HEK293 (cell line): Measurements from ENCODE around the gene IDH3B.
A peak's percentile ranks its signal among the peaks of the same experiment; 100 is the strongest.

Experiments used
- CTCF ChIA-PET: fragments of 350-600 bp; formaldehyde crosslinking; extraction: SDS; loops from one replicate; lab custom pipeline; 2021; ENCODE audit warnings: antibody characterized with exemption; lab: Yijun Ruan, JAX
- POLR2A ChIA-PET: fragments of 300-600 bp; formaldehyde crosslinking; extraction: SDS; loops from one replicate; lab custom pipeline; 2020; ENCODE audit warnings: antibody characterized with exemption, inconsistent platforms; lab: Yijun Ruan, JAX
- H3K27ac ChIP-seq: fragments of 200-500 bp; sonication (Bioruptor generic); 2 replicates; pipeline ENCODE4 v1.5.1; 2014; ENCODE audit warnings: low read depth, low read length, control low read depth, inconsistent platforms; ENCODE audit errors: extremely low read depth
- H3K36me3 ChIP-seq, 2 experiments: fragments of 200-500 bp in 1 of 2; sonication (Bioruptor generic) in 1 of 2; 1 replicate in 1 of 2; 2 replicates in 1 of 2; pipeline ENCODE4 v1.5.1; 2014 to 2017; ENCODE audit warnings: inconsistent platforms in 2 of 2, low read length in 2 of 2; ENCODE audit not compliant: control insufficient read depth in 2 of 2, insufficient read depth in 1 of 2
- H3K4me1 ChIP-seq: fragments of 200-500 bp; sonication (Bioruptor generic); 2 replicates; pipeline ENCODE4 v1.5.1; 2014; ENCODE audit warnings: mild to moderate bottlenecking, low read length, inconsistent platforms; ENCODE audit not compliant: control insufficient read depth, insufficient read depth
- H3K4me3 ChIP-seq: 2 replicates; pipeline ENCODE4 v1.5.1; 2011; ENCODE audit warnings: low read depth, mild to moderate bottlenecking, control low read depth, low read length, moderate library complexity
- H3K9me3 ChIP-seq: fragments of 200-500 bp; sonication (Bioruptor generic); 2 replicates; pipeline ENCODE4 v1.5.1; 2014; ENCODE audit warnings: low read depth, low read length, inconsistent platforms; ENCODE audit not compliant: control insufficient read depth, insufficient read depth
- BCL11A ChIP-seq: fragments of 450-650 bp; formaldehyde crosslinking; IDR thresholded peaks from 2 replicates; pipeline ENCODE4 v1.5.1; 2016; ENCODE audit warnings: low read depth, missing biosample characterization, missing genetic modification characterization
- EGR2 ChIP-seq: fragments of 450-650 bp; formaldehyde crosslinking; IDR thresholded peaks from 2 replicates; pipeline ENCODE4 v1.5.1; 2016; ENCODE audit warnings: low read depth, missing biosample characterization, missing genetic modification characterization
- GLI2 ChIP-seq: fragments of 450-650 bp; formaldehyde crosslinking; IDR thresholded peaks from 2 replicates; pipeline ENCODE4; 2017; ENCODE audit warnings: missing biosample characterization, missing genetic modification characterization, low read depth, borderline replicate concordance
- GLIS1 ChIP-seq: fragments of 450-650 bp; formaldehyde crosslinking; IDR thresholded peaks from 2 replicates; pipeline ENCODE4 v1.5.1; 2016; ENCODE audit warnings: missing biosample characterization, missing genetic modification characterization
- GLIS2 ChIP-seq: fragments of 450-650 bp; formaldehyde crosslinking; IDR thresholded peaks from 2 replicates; pipeline ENCODE4 v1.5.1; 2016; ENCODE audit warnings: missing biosample characterization, missing genetic modification characterization
- MYNN ChIP-seq: fragments of 450-650 bp; formaldehyde crosslinking; IDR thresholded peaks from 2 replicates; pipeline ENCODE4 v1.5.1; 2016; ENCODE audit warnings: missing biosample characterization, missing genetic modification characterization, borderline replicate concordance
- MZF1 ChIP-seq: fragments of 450-650 bp; formaldehyde crosslinking; IDR thresholded peaks from 2 replicates; pipeline ENCODE4 v1.5.1; 2017; ENCODE audit warnings: missing biosample characterization, missing genetic modification characterization, borderline replicate concordance
- OSR2 ChIP-seq: fragments of 450-650 bp; formaldehyde crosslinking; IDR thresholded peaks from 2 replicates; pipeline ENCODE4 v1.5.1; 2016; ENCODE audit warnings: missing biosample characterization, missing genetic modification characterization
- OVOL3 ChIP-seq: fragments of 450-650 bp; formaldehyde crosslinking; IDR thresholded peaks from 2 replicates; pipeline ENCODE4 v1.5.1; 2016; ENCODE audit warnings: missing biosample characterization, missing genetic modification characterization
- SALL2 ChIP-seq: fragments of 450-650 bp; formaldehyde crosslinking; IDR thresholded peaks from 2 replicates; pipeline ENCODE4 v1.5.0; 2017; ENCODE audit warnings: missing biosample characterization, mild to moderate bottlenecking, missing genetic modification characterization, borderline replicate concordance
- SP3 ChIP-seq: fragments of 450-650 bp; formaldehyde crosslinking; IDR thresholded peaks from 2 replicates; pipeline ENCODE4 v1.5.1; 2016; ENCODE audit warnings: missing biosample characterization, missing genetic modification characterization
- SP7 ChIP-seq: fragments of 450-650 bp; formaldehyde crosslinking; IDR thresholded peaks from 2 replicates; pipeline ENCODE4 v1.5.1; 2016; ENCODE audit warnings: missing biosample characterization, missing genetic modification characterization
- ZFHX2 ChIP-seq: fragments of 450-650 bp; formaldehyde crosslinking; conservative IDR thresholded peaks from 2 replicates; pipeline ENCODE4 v1.5.1; 2016; ENCODE audit warnings: missing biosample characterization, missing genetic modification characterization
- ZIC2 ChIP-seq: fragments of 450-650 bp; formaldehyde crosslinking; IDR thresholded peaks from 2 replicates; pipeline ENCODE4 v1.5.1; 2016; ENCODE audit warnings: missing biosample characterization, missing genetic modification characterization
- ZNF221 ChIP-seq: fragments of 450-650 bp; formaldehyde crosslinking; IDR thresholded peaks from 2 replicates; pipeline ENCODE4 v1.5.1; 2017; ENCODE audit warnings: missing biosample characterization, missing genetic modification characterization, borderline replicate concordance
- ZNF223 ChIP-seq: fragments of 450-650 bp; formaldehyde crosslinking; IDR thresholded peaks from 2 replicates; pipeline ENCODE4 v1.5.1; 2016; ENCODE audit warnings: missing biosample characterization, missing genetic modification characterization
- ZNF37A ChIP-seq: fragments of 450-650 bp; IDR thresholded peaks from 2 replicates; pipeline ENCODE4 v1.5.1; 2018; ENCODE audit warnings: missing biosample characterization, missing genetic modification characterization
- ZNF404 ChIP-seq: fragments of 450-650 bp; formaldehyde crosslinking; IDR thresholded peaks from 2 replicates; pipeline ENCODE4 v1.5.1; 2017; ENCODE audit warnings: missing biosample characterization, missing genetic modification characterization
- ZNF501 ChIP-seq: fragments of 450-650 bp; formaldehyde crosslinking; IDR thresholded peaks from 2 replicates; pipeline ENCODE4 v1.5.1; 2016; ENCODE audit warnings: missing biosample characterization, missing genetic modification characterization
- ZNF558 ChIP-seq: fragments of 450-650 bp; formaldehyde crosslinking; IDR thresholded peaks from 2 replicates; pipeline ENCODE4 v1.5.1; 2016; ENCODE audit warnings: missing biosample characterization, missing genetic modification characterization
- TF ChIP-seq, protein P1 (sequence below): fragments of 450-650 bp; formaldehyde crosslinking; IDR thresholded peaks from 2 replicates; pipeline ENCODE4 v1.5.1; 2016; ENCODE audit warnings: missing biosample characterization, missing genetic modification characterization
- TF ChIP-seq, protein P2 (sequence below): fragments of 450-650 bp; formaldehyde crosslinking; IDR thresholded peaks from 2 replicates; pipeline ENCODE4 v1.5.1; 2017; ENCODE audit warnings: missing biosample characterization, missing genetic modification characterization

Gene IDH3B

DNA sequence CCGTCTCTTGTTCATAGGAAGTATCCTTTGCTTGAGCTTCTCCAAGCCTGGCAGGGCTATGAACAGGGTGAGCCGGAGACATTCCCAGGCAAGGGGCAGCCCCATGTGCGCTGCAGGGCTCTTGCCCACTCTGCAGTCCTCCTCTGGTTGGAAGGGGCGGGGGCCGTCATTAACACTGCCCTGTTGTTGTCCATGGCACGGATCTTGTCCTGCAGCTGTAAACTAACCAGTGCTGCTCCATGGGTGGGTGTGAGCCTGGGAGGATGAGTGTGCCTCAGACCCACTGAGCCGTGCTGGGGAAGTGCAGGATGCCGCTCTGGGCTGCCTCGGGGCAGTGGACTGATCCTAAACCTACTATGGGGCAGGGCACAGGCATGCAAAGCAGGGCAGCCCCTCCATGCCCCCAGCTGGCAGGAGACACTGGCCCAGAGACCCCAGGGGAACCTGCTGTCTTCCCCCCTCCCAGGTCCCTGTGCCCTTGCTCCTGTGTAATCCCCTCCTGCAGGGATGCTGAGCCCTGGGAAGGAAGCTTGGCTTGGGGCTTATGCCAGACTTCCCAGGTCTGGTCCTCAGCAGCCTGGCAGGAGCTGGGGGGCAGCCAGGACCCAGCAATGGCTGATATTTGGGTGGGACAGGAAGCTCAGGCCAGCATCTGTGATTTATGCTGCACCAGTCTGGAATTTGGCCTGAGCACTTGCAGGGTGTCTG is 37.1 kb upstream of the IDH3B start:
- ChIA-PET CTCF (interaction anchor here (0.5 to 1.8 kb wide), 5 partner anchors 10 to 189 kb away, joined by 3 to 10 read pairs (median 6); no protein-coding TSS in a partner anchor), POLR2A (interaction anchor here (0.6 kb wide), 1 partner anchor 454 kb away, joined by 4 read pairs; no protein-coding TSS in a partner anchor)
- H3K4me3 ChIP-seq, result no peak overlapping the region
- peaks cover 0 to 3% of the 10 kb centered on the region in 2 experiments; a peak in 1 of 3 replicates for H3K36me3 ChIP-seq
- no peaks in the 10 kb centered on the region for H3K4me1 ChIP-seq
- H3K27ac ChIP-seq, result no peak overlapping the region
- TF ChIP-seq SP3 (no peak), ZFHX2 (tag by site-specific recombination) (0 out of 2 replicates have a peak, but pooled peaks have one; percentile 5), SP7 (tag by site-specific recombination) (no peak), BCL11A (no peak), EGR2 (0 out of 2 replicates have a peak, but pooled peaks have one; percentile 14), GLIS2 (tag by site-specific recombination) (no peak), GLIS1 (peak; percentile 23; the same call in 1 of the 2 replicates), ZIC2 (peak; percentile 60), GLI2 (tag by site-specific recombination) (no peak)
- no peaks in the 10 kb centered on the region for H3K9me3 ChIP-seq

DNA sequence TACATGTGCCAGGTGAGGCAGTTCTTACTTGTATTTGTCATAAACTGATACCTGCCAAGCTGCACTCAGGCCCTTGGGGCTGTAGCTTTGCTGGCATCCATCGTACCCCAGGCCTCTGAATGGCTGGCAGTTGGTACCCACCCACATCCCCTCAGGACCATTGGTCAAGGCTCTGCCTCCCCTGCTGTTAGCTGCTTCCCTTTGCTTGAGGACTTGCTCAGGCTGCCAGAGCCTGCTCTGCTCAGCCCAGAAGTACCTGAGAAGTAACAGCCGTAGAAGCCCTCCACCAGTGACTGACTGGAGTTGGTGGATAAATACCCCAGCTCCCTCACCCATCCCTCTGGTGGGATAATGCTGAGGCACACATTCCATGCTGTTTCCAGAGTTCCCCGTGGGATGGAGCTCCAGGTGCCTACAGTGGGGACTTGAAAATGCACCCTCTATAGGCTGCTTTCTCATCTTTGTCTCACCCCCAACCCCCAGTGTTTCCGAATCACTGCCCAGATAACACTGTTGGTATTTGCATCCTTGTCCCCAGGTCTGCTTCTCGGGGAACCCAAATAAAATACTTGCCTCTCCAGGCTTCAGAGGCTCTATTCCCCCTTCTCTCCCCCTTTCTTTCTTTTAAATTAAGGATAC is 35.9 kb upstream of the IDH3B start:
- Histone ChIP-seq H3K9me3 (no peaks in the 10 kb centered on the region), H3K4me3 (no peak overlapping the region), H3K27ac (no peak overlapping the region), H3K36me3 (peaks cover 0 to 3% of the 10 kb centered on the region in 2 experiments; a peak in 1 of 3 replicates), H3K4me1 (peaks cover 2% of the 10 kb centered on the region; the same call in 1 of the 2 replicates)
- ChIA-PET POLR2A (interaction anchor here (1.0 kb wide), 1 partner anchor 48 kb away, joined by 3 read pairs; no protein-coding TSS in a partner anchor), CTCF (interaction anchor here (1.8 kb wide), 1 partner anchor 11 kb away, joined by 10 read pairs; no protein-coding TSS in a partner anchor)
- TF ChIP-seq, protein P1, sequence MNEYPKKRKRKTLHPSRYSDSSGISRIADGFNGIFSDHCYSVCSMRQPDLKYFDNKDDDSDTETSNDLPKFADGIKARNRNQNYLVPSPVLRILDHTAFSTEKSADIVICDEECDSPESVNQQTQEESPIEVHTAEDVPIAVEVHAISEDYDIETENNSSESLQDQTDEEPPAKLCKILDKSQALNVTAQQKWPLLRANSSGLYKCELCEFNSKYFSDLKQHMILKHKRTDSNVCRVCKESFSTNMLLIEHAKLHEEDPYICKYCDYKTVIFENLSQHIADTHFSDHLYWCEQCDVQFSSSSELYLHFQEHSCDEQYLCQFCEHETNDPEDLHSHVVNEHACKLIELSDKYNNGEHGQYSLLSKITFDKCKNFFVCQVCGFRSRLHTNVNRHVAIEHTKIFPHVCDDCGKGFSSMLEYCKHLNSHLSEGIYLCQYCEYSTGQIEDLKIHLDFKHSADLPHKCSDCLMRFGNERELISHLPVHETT (tag by site-specific recombination), result no peak
- TF ChIP-seq ZNF37A (tag by site-specific recombination), result peak; percentile 96

DNA sequence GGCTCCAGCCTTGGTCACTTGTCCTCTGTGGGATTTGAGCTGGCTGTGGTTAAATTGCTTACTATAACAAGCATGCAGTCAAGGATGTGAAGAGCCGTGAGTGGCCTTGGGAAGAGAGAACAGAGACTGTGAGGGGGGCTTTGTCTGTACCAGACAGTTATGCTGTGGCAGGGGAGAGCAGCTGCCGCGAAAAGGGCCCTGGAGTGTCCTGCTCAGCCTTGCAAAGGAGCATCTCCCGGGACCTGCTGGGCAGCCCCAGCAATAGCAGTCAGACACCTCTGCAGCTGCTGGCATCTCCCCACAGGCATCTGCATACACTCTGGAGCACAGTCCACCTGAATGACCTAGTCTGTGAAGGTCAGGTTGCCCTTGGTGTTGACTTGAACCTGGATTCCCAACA is 34.9 kb upstream of the IDH3B start:
- Histone ChIP-seq H3K36me3 (peaks cover 0 to 3% of the 10 kb centered on the region in 2 experiments; a peak in 1 of 3 replicates), H3K9me3 (no peaks in the 10 kb centered on the region), H3K4me3 (no peak overlapping the region), H3K4me1 (peaks cover 10% of the 10 kb centered on the region), H3K27ac (no peak overlapping the region)
- TF ChIP-seq OVOL3 (no peak), ZNF404 (no peak), ZNF501 (tag by site-specific recombination) (no peak), OSR2 (no peak), ZNF223 (tag by site-specific recombination) (no peak), MYNN (no peak), ZNF558 (no peak), ZNF221 (tag by site-specific recombination) (no peak), MZF1 (tag by site-specific recombination) (no peak), SALL2 (tag by site-specific recombination) (no peak)
- TF ChIP-seq, protein P2, sequence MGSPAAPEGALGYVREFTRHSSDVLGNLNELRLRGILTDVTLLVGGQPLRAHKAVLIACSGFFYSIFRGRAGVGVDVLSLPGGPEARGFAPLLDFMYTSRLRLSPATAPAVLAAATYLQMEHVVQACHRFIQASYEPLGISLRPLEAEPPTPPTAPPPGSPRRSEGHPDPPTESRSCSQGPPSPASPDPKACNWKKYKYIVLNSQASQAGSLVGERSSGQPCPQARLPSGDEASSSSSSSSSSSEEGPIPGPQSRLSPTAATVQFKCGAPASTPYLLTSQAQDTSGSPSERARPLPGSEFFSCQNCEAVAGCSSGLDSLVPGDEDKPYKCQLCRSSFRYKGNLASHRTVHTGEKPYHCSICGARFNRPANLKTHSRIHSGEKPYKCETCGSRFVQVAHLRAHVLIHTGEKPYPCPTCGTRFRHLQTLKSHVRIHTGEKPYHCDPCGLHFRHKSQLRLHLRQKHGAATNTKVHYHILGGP (tag by site-specific recombination), result no peak
- CTCF ChIA-PET, result interaction anchor here (1.3 kb wide), 1 partner anchor 45 kb away, joined by 4 read pairs; no protein-coding TSS in a partner anchor
- POLR2A ChIA-PET, result interaction anchor here (1.0 kb wide), 1 partner anchor 47 kb away, joined by 3 read pairs; no protein-coding TSS in a partner anchor
